Stimulated activated CD4-positive, alpha-beta T cell treated with anti-CD3 and anti-CD28 coated beads, TNF-alpha, amount 100 ng/mL, for 1 hour (primary cell): Measurements from ENCODE around the gene ABLIM1.

ENCODE experiments used
- DNase-seq, 3 donors: peaks; one replicate each; pipeline ENCODE4 v3.0.0-alpha.2; 2020; ENCODE audit warnings: low read depth in 3 of 3, low spot score in 1 of 3

The ABLIM1 gene

GRCh38 chr10:114680543-114681117 lies 22.6 kb upstream of the ABLIM1 start:
- DNase-seq = no peak

- DNase-seq = no peak
Measured at GRCh38 chr10:114679552-114679951, 21.5 kb upstream of the ABLIM1 start.

GRCh38 chr10:114678820-114679219 lies 20.7 kb upstream of the ABLIM1 start:
- DNase-seq = no peak

GRCh38 chr10:114678336-114678735 lies 20.3 kb upstream of the ABLIM1 start:
- DNase-seq = no peak

- DNase-seq = no peak
Measured at GRCh38 chr10:114674346-114674745, 16.3 kb upstream of the ABLIM1 start.

GRCh38 chr10:114669648-114670047 lies 11.6 kb upstream of the ABLIM1 start:
- DNase-seq = no peak

GRCh38 chr10:114668375-114669080 lies 10.5 kb upstream of the ABLIM1 start:
- no peak for DNase-seq

GRCh38 chr10:114665873-114666272 lies 7.8 kb upstream of the ABLIM1 start:
- no peak for DNase-seq

- no peak for DNase-seq
Measured at GRCh38 chr10:114665406-114665805, 7.3 kb upstream of the ABLIM1 start.

GRCh38 chr10:114664127-114664526 lies 6.1 kb upstream of the ABLIM1 start:
- no peak for DNase-seq

GRCh38 chr10:114663626-114664025 lies 5.6 kb upstream of the ABLIM1 start:
- DNase-seq = no peak

- no peak for DNase-seq
Measured at GRCh38 chr10:114662646-114663217, 4.7 kb upstream of the ABLIM1 start.

GRCh38 chr10:114661212-114661880 lies 3.3 kb upstream of the ABLIM1 start:
- no peak for DNase-seq

GRCh38 chr10:114655671-114656070 lies 2.4 kb downstream of the ABLIM1 start:
- no peak for DNase-seq

- DNase-seq = no peak
Measured at GRCh38 chr10:114654822-114655575, 3.1 kb downstream of the ABLIM1 start.

- DNase-seq = no peak
Measured at GRCh38 chr10:114653926-114654325, 4.1 kb downstream of the ABLIM1 start.

GRCh38 chr10:114652402-114653368 lies 5.4 kb downstream of the ABLIM1 start:
- no peak for DNase-seq

GRCh38 chr10:114650831-114651230 lies 7.2 kb downstream of the ABLIM1 start:
- no peak for DNase-seq

- no peak for DNase-seq
Measured at GRCh38 chr10:114650266-114650665, 7.8 kb downstream of the ABLIM1 start.

GRCh38 chr10:114649217-114649903 lies 8.7 kb downstream of the ABLIM1 start:
- no peak for DNase-seq
